Coronary artery (tissue), 2 donors: ENCODE measurements around the gene CTTN.

Experiments
- DNase-seq: peaks from one replicate; pipeline ENCODE4 v3.0.0-alpha.2; 2017; ENCODE audit warnings: low spot score
- H3K27ac ChIP-seq, 2 donors: fragments of 200-600 bp; sonication (generic); one replicate each; pipeline ENCODE4 v1.5.1; 2016 to 2019
- H3K4me3 ChIP-seq: fragments of 200-600 bp; sonication (generic); 2 replicates; pipeline ENCODE4 v1.5.1; 2016; ENCODE audit warnings: mild to moderate bottlenecking, moderate library complexity
- CTCF ChIP-seq: fragments of 200-600 bp; sonication (generic); IDR thresholded peaks from one replicate; pipeline ENCODE4 v1.5.1; 2019; ENCODE audit warnings: antibody characterized with exemption

Gene CTTN

GRCh38 chr11:70473873-70474690 lies 75.8 kb downstream of the CTTN start:
- Histone ChIP-seq H3K4me3 (no peak overlapping the region), H3K27ac (no peak overlapping the region)
- no peak for DNase-seq
- TF ChIP-seq CTCF = no peak

GRCh38 chr11:70474710-70475109 lies 76.4 kb downstream of the CTTN start:
- no peak for TF ChIP-seq CTCF
- H3K4me3 ChIP-seq = no peak overlapping the region

GRCh38 chr11:70476669-70477068 lies 78.3 kb downstream of the CTTN start:
- Histone ChIP-seq H3K27ac (no peak overlapping the region), H3K4me3 (no peak overlapping the region)
- no peak for DNase-seq
- TF ChIP-seq CTCF = no peak

More at GRCh38 chr11:70474710-70475109, 76.4 kb downstream of the CTTN start:
- DNase-seq = no peak
- no peak overlapping the region for H3K27ac ChIP-seq

- Histone ChIP-seq H3K27ac (no peak overlapping the region), H3K4me3 (no peak overlapping the region)
- no peak for DNase-seq
- TF ChIP-seq CTCF = no peak
Observed at GRCh38 chr11:70477176-70477575, 78.8 kb downstream of the CTTN start.

- no peak for TF ChIP-seq CTCF
- H3K27ac ChIP-seq = no peak overlapping the region
- no peak for DNase-seq
- no peak overlapping the region for H3K4me3 ChIP-seq
Observed at GRCh38 chr11:70477609-70478008, 79.3 kb downstream of the CTTN start.

GRCh38 chr11:70478166-70478890 lies 80.0 kb downstream of the CTTN start:
- TF ChIP-seq CTCF = no peak
- Histone ChIP-seq H3K4me3 (no peak overlapping the region), H3K27ac (no peak overlapping the region)
- no peak for DNase-seq

GRCh38 chr11:70480711-70481110 lies 82.4 kb downstream of the CTTN start:
- no peak for DNase-seq
- TF ChIP-seq CTCF = no peak
- Histone ChIP-seq H3K27ac (no peak overlapping the region), H3K4me3 (no peak overlapping the region)
